Measurements from ENCODE around the gene FAM163A. TPM values are rescaled to one million over a fixed set of nuclear protein-coding genes. Genes with fewer than 3 reads are reported as not detected.
A peak's percentile ranks its signal among the peaks of the same experiment; 100 is the strongest.
"Not testable (repeated sequence)": the region's sequence is repeated elsewhere in the genome, so short reads cannot be mapped to it uniquely, and the experiment has no call there.

FAM163A gene
- total RNA-seq, 1 donor from 2014 or later, result 0.05 TPM

- DNase-seq (ENCODE audit: low spot score), result no peak
- ATAC-seq, result no peak
Measured at GRCh38 chr1:179786815-179787685, 44.0 kb downstream of the FAM163A start.

DNA sequence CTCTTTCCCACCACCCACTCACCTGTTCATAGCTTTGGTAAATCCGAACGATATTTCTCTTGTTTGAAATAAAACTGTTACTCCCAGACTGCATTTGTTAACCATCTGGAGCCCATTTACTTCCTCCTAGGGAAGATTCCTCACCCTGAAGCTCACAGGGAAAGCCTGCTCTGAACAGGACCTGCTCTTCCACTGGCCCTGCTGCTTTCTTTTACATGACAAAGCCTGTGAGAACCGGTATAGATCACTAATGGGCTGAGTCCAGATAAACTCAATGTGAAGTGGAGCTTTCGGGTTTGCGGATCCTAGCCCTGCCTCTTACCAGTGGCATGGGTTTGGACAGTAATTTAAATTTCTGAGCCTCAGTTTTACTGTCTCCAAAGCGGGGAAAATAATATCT is 45.2 kb downstream of the FAM163A start:
- DNase-seq (ENCODE audit: low spot score) (no peak), ATAC-seq (no peak)

DNA sequence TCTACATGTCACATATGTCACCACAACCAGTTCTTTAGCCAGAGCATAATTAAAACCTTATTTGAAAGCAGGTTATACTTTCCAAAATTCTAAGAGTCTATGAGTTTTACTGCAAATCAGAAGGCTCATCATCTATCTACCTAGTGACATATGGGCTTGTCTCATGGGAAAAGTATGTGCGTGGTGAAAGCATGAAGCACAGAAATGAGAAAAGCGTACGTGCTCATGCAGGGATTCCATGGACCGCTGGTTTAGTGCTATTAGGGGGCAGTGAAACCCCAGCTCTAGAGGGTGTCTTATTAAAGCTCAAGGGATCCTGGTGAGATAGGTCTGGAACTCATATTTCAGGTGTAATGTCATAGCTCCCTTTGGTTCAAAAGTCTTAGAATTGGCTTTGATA is 50.2 kb downstream of the FAM163A start:
- ATAC-seq (no peak), DNase-seq (ENCODE audit: low spot score) (no peak)

DNA sequence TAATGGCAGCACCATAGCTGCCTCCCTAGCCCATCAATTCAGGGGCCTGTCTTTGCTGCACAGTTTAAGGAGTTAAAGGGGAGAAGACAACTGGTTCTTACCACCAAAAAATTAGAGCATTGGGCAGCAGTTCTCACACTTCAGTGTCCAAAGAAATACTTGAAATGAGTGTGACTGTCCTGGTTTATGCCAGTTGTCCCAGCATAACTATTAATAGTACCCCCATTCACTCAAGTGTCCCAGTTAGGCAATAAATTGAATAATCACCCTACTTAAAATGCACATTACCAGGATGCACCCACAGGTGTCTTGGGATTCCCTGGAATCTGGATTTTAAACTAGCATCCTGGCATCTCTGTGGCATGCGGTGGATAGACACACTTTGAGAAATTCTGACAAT is 51.1 kb downstream of the FAM163A start:
- ATAC-seq, result no peak
- no peak for DNase-seq (ENCODE audit: low spot score)

DNA sequence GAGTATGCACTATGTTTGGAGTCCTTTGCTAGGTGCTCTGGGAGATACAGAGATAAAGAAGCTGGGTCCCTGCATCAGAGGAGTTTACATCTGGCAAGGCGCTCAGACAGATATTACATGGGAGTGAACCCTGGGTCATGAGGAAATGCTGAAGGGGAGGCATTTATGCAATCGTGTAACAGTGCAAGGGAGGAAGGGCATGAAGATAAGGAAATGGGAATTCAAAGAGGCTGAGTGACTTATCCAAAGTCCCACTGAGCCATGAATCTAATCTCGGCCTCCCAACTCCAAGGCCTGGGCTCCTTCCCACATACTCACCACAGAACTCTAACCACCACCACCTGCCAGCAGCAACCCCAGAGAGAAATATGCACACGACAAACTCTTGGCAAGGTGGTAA is 51.6 kb downstream of the FAM163A start:
- DNase-seq (ENCODE audit: low spot score) (no peak), ATAC-seq (peak; percentile 53)

- ATAC-seq (no peak), DNase-seq (ENCODE audit: low spot score) (no peak)
Measured at GRCh38 chr1:179798213-179798863, 55.2 kb downstream of the FAM163A start.

DNA sequence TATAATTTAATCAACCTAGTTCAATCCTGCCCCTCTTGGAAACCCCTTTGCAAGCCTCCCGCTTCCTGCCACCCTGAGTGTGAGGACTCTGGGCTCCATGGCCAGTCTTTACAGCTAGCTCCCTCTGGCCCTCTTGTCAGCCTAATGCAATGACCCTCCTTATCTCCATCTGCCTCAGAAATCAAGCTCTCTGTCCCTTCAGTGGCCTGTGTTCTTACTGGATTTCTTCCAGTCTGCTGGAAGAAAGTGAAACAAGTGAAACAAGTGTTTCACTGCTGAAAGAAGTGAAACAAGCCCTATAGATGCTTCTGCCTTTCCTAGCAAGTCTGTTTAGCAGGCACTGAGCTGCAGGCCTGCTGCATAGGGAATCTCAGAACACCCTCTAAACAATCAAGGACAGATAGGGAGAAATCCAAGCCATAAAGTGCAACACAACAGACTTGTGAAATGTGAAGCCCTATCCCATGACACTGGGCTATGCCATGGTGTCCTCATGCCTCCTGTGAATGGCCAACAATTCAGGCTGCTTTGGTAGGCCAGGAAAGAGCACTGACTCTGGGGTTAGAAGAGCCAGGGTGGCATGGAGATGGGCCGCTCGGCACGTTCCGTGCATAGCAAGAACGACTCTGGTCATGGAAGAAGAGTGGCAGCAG is 55.9 kb downstream of the FAM163A start:
- DNase-seq (ENCODE audit: low spot score) (no peak), ATAC-seq (no peak)

GRCh38 chr1:179800481-179800880 is 57.4 kb downstream of the FAM163A start:
- ATAC-seq (no peak), DNase-seq (ENCODE audit: low spot score) (no peak)

- ATAC-seq (no peak), DNase-seq (ENCODE audit: low spot score) (no peak)
Measured at GRCh38 chr1:179803104-179803503, 60.0 kb downstream of the FAM163A start.

GRCh38 chr1:179803918-179804317 is 60.8 kb downstream of the FAM163A start:
- ATAC-seq (no peak), DNase-seq (ENCODE audit: low spot score) (no peak)

- DNase-seq (ENCODE audit: low spot score); ATAC-seq: not testable (repeated sequence)
Measured at GRCh38 chr1:179804417-179804816, 61.3 kb downstream of the FAM163A start.

DNA sequence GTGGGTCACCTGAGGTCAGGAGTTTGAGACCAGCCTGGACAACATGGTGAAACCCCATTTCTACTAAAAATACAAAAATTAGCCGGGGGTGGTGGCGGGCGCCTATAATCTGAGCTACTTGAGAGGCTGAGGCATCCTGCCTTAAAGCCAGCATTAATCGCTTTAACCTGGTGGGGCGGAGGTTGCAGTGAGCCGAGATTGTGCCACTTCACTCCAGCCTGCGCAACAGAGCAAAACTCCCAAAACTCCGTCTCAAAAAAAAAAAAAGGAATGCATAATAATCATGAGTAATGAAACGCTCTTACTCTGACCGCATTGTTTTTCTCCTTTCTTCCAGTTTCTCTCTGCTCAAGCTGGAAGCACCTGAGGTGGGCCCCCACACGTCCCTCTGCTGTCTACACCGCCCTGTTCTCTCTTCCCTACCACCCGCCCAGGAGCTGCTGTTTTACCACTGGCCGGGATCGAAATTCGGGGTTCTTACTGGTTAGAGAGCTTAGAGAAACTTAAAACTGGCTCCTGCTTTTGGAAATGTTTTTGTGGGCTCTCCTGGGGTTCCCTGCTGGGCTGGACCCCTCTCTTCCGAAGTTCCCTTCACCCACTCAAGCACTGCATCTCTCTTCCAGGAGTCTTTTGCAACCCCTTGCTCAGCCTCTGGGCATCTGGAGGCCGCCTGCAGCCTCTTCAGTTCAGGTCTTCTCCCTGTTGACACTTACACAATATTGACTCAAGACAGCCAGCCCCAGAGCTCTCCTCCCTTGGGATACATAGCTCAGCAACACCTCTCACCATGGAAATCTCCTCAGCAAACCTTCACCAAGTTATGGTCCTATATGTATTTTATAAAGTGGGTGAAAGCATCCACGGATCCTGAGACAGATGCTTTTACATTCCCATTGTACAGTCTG is 62.5 kb downstream of the FAM163A start:
- DNase-seq (ENCODE audit: low spot score), result no peak
- ATAC-seq, result no peak

DNA sequence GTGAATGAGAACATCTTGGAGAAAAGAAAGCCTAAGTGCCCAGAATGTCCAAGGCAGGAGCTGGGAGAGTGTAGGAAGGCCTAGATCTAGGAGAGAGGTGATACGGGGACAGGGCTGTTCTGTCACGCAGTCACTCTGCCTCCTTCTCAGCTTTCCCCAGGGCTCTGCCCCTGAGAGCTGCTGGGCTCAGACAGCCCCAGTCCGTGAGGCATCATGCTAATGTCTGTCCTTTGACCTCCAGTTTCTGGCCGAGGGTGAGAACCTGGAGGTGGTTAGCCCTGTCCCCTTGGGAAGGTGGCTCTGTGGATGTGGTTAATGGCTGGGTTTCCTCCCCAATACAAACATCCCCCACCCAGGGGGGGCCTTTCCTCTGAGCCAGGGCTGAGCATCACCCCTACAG is 63.2 kb downstream of the FAM163A start:
- ATAC-seq (no peak), DNase-seq (ENCODE audit: low spot score) (no peak)

DNA sequence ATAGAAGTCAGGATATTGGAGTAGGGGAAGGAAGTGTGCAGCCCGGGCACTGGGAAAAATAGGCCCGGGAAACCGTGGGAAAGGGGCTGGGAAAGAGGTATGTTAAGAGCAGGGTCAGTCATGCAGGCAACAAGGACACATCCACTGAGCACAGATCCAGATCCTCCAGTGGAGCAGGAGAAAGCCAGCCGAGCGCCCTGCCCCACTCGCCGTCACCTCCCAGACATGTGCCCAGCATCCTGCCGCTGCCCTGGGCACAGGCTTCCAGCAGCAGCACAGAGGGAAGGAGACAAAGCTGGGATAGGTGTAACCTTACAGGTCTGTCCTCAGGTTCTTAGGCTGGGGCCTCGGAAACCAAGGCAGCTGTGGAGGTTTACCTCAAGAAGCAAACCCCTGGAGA is 64.2 kb downstream of the FAM163A start:
- ATAC-seq (no peak), DNase-seq (ENCODE audit: low spot score) (no peak)

DNA sequence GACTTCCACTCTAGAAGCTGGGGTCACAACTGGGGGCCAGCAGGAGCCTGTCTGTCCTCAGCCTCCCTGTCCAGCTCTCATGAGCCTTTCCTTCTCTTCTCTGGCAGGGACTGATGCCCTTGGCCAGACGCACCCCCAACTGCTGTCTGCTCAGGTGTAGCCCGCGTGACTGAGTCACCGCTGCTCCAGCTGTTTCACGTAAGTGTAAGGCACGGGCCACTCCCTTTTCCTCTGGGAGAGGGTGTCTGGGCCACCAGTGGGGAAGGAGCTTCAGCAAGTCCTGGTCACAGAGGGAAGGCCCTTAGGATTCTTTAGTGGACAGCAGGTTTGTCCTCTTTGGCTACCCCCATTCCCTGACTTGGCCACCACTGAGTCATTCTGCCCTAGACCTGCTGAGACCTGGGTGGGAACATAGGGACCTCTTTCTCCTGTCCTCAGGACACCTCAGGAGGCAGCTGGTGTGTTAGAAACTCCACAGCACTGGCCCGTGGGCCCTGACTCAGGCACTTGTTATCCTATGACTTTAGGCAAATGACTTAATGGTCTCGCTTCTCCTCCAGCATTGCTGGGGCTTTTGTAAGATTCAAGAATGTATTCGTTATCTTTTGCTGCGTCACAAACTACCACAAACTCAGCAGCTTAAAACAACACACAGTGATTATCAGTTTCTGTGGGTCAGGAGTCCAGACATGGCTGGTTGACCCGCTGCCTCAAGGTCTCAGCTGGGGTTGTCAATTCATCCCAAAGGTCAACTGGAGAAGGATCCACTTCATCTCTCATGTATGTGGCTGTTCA is 64.8 kb downstream of the FAM163A start:
- DNase-seq (ENCODE audit: low spot score), result no peak

DNA sequence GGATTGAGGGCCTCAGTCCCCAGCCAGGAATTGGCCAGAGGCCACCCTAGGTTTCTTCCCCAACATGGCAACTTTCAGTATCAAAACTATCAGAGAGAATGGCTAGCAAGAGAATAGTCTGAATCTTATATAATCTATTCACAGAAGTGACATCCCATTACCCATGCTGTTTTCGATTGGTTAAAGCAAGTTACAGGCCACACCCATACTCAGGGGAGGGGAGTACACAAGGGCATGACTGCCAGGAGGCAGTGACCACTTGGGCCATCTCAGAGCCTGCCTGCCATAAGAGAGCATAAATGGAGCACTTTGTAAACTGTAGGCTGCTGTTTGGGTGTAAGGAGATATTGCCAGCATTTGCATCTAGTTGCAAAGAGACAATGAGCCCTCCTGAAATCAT is 65.4 kb downstream of the FAM163A start:
- no peak for ATAC-seq

More for the DNA sequence above, 64.8 kb downstream of the FAM163A start:
- ATAC-seq, result peak; percentile 35

DNA sequence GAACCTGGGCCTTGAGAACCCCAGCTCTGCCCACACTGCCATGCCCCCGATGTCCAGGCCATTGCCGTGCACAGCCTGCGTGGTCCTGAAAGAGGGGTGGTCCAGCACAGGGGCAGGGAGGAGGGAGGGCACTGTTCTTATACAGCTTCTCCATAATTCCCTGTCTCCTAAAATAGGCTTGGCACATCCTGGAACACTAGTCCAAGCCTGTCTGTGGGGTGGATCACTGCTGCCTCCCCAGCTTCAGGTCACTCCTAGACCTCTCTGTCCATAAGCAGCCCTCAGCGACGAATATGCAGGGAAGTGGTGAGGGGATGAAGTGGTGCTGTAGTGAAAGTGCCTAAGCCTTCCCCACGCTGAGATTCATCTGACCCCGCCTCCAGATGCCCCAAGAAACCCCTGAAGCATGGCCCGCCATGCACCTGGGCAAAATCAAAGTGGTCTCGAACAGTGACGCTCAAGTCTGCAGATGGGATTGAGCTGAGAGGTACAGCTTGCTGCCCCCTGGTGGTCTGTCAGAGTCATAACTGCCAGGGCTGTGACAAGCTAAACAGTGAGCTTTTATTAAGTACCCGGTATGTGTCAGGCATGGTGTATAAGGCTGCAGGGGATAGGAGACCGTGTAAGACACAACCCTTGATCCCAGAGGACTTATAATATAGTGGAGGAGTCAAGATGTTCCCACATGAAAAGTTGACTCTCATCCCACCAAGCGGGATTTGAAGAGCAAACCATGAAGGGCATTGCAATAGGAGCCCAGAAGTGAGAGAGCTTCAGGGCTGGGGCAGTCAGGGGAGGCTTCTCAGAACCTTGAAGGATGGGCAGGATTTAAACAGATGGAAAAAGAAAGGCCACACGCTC is 66.6 kb downstream of the FAM163A start:
- DNase-seq (ENCODE audit: low spot score), result peak; percentile 56

More for the DNA sequence above, 65.4 kb downstream of the FAM163A start:
- DNase-seq (ENCODE audit: low spot score), result no peak

DNA sequence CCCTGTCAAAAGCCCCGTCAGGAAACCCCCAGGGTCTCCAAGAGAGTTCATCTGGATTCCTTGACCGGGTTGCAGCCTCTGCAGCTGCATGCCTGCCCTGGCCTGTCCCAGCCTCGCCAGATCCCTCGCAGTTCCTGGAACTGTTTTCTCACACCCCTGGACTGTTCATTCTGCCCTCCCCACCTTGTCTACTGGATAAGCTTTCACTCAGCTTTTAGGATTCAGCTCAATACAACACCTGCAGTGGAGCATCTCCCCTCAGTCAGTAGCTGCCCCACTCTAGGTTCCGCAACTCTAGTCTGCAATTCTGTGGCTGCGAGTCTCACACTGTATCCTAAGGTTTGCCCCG is 67.2 kb downstream of the FAM163A start:
- DNase-seq (ENCODE audit: low spot score) (no peak), ATAC-seq (no peak)

More for the DNA sequence above, 66.6 kb downstream of the FAM163A start:
- peak; percentile 87 for ATAC-seq

All from left lobe of liver (tissue), 2 donors.